ENCODE results near the gene MAFF. TPM values are rescaled to one million over a fixed set of nuclear protein-coding genes. Genes with fewer than 3 reads are reported as not detected.

MAFF gene
- total RNA-seq, 5 donors from 2014 or later (not counting 1 experiment from before 2014, with no cell fraction given), result 6.5 to 49.9 (median 9.6) TPM

- no peaks in the 10 kb centered on the region for H3K9me3 ChIP-seq
- no peak overlapping the region for H3K27ac ChIP-seq (ENCODE audit: low read length)
- H3K4me1 Mint-ChIP-seq, result peaks cover 3 to 19% (median 12%) of the 10 kb centered on the region in 3 donors
- no peaks in the 10 kb centered on the region for H3K9me3 Mint-ChIP-seq
- no peak overlapping the region for H3K27ac Mint-ChIP-seq
- no peak overlapping the region for H3K4me3 Mint-ChIP-seq
- H3K27me3 Mint-ChIP-seq, result no peaks in the 10 kb centered on the region
- peaks cover 28% of the 10 kb centered on the region for H3K36me3 Mint-ChIP-seq
- peaks cover 0 to 17% of the 10 kb centered on the region in 2 experiments for H3K4me1 ChIP-seq (ENCODE audit: control insufficient read depth in 1 of 2, extremely low read depth in 1 of 2, insufficient read depth in 2 of 2, low read length in 2 of 2)
- no peak for DNase-seq
- no peak for ATAC-seq (replicated peaks in 1 of 4)
- H3K27me3 ChIP-seq (replicated peaks in 1 of 2; ENCODE audit: control insufficient read depth in 2 of 2, extremely low read depth in 1 of 2, insufficient read depth in 2 of 2, low read length in 1 of 2), result no peaks in the 10 kb centered on the region
- no peak overlapping the region for H3K4me3 ChIP-seq (ENCODE audit: control insufficient read depth in 1 of 2, extremely low read depth in 1 of 2, low read length in 1 of 2)
- CTCF ChIA-PET, result no interaction called here
- POLR2A ChIA-PET, result no interaction called here
- H3K36me3 ChIP-seq (ENCODE audit: control insufficient read depth in 2 of 2, extremely low read depth in 1 of 2, insufficient read depth in 1 of 2, low read length in 1 of 2), result peaks cover 22 to 50% of the 10 kb centered on the region in 2 donors
- WGBS (ENCODE audit: insufficient coverage), result 93% methylated on average over 24 of the region's 25 CpGs
Measured at GRCh38 chr22:38226853-38227649, 25.3 kb downstream of the MAFF start.

GRCh38 chr22:38228326-38228872 lies 26.6 kb downstream of the MAFF start:
- H3K4me1 ChIP-seq (ENCODE audit: control insufficient read depth in 1 of 2, extremely low read depth in 1 of 2, insufficient read depth in 2 of 2, low read length in 2 of 2), result peaks cover 0 to 17% of the 10 kb centered on the region in 2 experiments
- no peak overlapping the region for H3K4me3 ChIP-seq (ENCODE audit: control insufficient read depth in 1 of 2, extremely low read depth in 1 of 2, low read length in 1 of 2)
- H3K4me3 Mint-ChIP-seq, result no peak overlapping the region
- no peak for ATAC-seq (replicated peaks in 1 of 4)
- H3K4me1 Mint-ChIP-seq, result peaks cover 3 to 17% (median 12%) of the 10 kb centered on the region in 3 donors
- H3K27ac Mint-ChIP-seq, result peak overlapping the region; percentile 78 to 84
- 100% methylated on average over 1 of the region's 3 CpGs for WGBS (ENCODE audit: insufficient coverage)
- POLR2A ChIA-PET, result no interaction called here
- H3K27me3 ChIP-seq (replicated peaks in 1 of 2; ENCODE audit: control insufficient read depth in 2 of 2, extremely low read depth in 1 of 2, insufficient read depth in 2 of 2, low read length in 1 of 2), result no peaks in the 10 kb centered on the region
- DNase-seq, result no peak
- H3K9me3 ChIP-seq, result no peaks in the 10 kb centered on the region
- peaks cover 33% of the 10 kb centered on the region for H3K36me3 Mint-ChIP-seq
- CTCF ChIA-PET, result interaction anchor here (0.6 to 1.0 kb wide), 4 partner anchors 14 to 176 kb away, joined by 3 to 4 read pairs (median 3); no protein-coding TSS in a partner anchor
- peak overlapping the region; percentile 0 for H3K27ac ChIP-seq (ENCODE audit: low read length)
- no peaks in the 10 kb centered on the region for H3K9me3 Mint-ChIP-seq
- H3K27me3 Mint-ChIP-seq, result no peaks in the 10 kb centered on the region
- peaks cover 29 to 58% of the 10 kb centered on the region in 2 donors for H3K36me3 ChIP-seq (ENCODE audit: control insufficient read depth in 2 of 2, extremely low read depth in 1 of 2, insufficient read depth in 1 of 2, low read length in 1 of 2)

- peaks cover 36% of the 10 kb centered on the region for H3K36me3 Mint-ChIP-seq
- Histone ChIP-seq H3K27me3 (replicated peaks in 1 of 2; ENCODE audit: control insufficient read depth in 2 of 2, extremely low read depth in 1 of 2, insufficient read depth in 2 of 2, low read length in 1 of 2) (no peaks in the 10 kb centered on the region), H3K27ac (ENCODE audit: low read length) (peak overlapping the region; percentile 0), H3K36me3 (ENCODE audit: control insufficient read depth in 2 of 2, extremely low read depth in 1 of 2, insufficient read depth in 1 of 2, low read length in 1 of 2) (peaks cover 31 to 57% of the 10 kb centered on the region in 2 donors), H3K4me1 (ENCODE audit: control insufficient read depth in 1 of 2, extremely low read depth in 1 of 2, insufficient read depth in 2 of 2, low read length in 2 of 2) (peaks cover 0 to 17% of the 10 kb centered on the region in 2 experiments), H3K4me3 (ENCODE audit: control insufficient read depth in 1 of 2, extremely low read depth in 1 of 2, low read length in 1 of 2) (no peak overlapping the region), H3K9me3 (no peaks in the 10 kb centered on the region)
- ChIA-PET POLR2A (interaction anchor here in 1 of 2 donors (0.5 to 0.6 kb wide), 2 partner anchors 118 to 366 kb away, joined by 3 to 4 read pairs; no protein-coding TSS in a partner anchor), CTCF (interaction anchor here (0.6 to 1.3 kb wide), 6 partner anchors 13 to 177 kb away, joined by 3 to 5 read pairs (median 3); no protein-coding TSS in a partner anchor)
- ATAC-seq (replicated peaks in 1 of 4), result peak in 2 of 4 experiments; percentile 46 to 57
- WGBS (ENCODE audit: insufficient coverage), result 90% methylated on average over 11 of the region's 14 CpGs
- H3K27me3 Mint-ChIP-seq, result no peaks in the 10 kb centered on the region
- H3K27ac Mint-ChIP-seq, result peak overlapping the region; percentile 78 to 84
- H3K4me1 Mint-ChIP-seq, result peaks cover 3 to 17% (median 12%) of the 10 kb centered on the region in 3 donors
- H3K9me3 Mint-ChIP-seq, result no peaks in the 10 kb centered on the region
- H3K4me3 Mint-ChIP-seq, result no peak overlapping the region
- no peak for DNase-seq
Measured at GRCh38 chr22:38228873-38229740, 27.3 kb downstream of the MAFF start.

GRCh38 chr22:38230108-38230825 lies 28.5 kb downstream of the MAFF start:
- peak; percentile 33 to 64 (median 48) for ATAC-seq (replicated peaks in 1 of 4)
- 72% methylated on average over 7 of the region's 15 CpGs for WGBS (ENCODE audit: insufficient coverage)
- H3K4me3 Mint-ChIP-seq, result no peak overlapping the region
- Histone ChIP-seq H3K9me3 (no peaks in the 10 kb centered on the region), H3K27ac (ENCODE audit: low read length) (no peak overlapping the region), H3K36me3 (ENCODE audit: control insufficient read depth in 2 of 2, extremely low read depth in 1 of 2, insufficient read depth in 1 of 2, low read length in 1 of 2) (peaks cover 30 to 62% of the 10 kb centered on the region in 2 donors), H3K4me3 (ENCODE audit: control insufficient read depth in 1 of 2, extremely low read depth in 1 of 2, low read length in 1 of 2) (no peak overlapping the region), H3K4me1 (ENCODE audit: control insufficient read depth in 1 of 2, extremely low read depth in 1 of 2, insufficient read depth in 2 of 2, low read length in 2 of 2) (peaks cover 0 to 17% of the 10 kb centered on the region in 2 experiments), H3K27me3 (replicated peaks in 1 of 2; ENCODE audit: control insufficient read depth in 2 of 2, extremely low read depth in 1 of 2, insufficient read depth in 2 of 2, low read length in 1 of 2) (no peaks in the 10 kb centered on the region)
- peaks cover 3 to 17% (median 12%) of the 10 kb centered on the region in 3 donors for H3K4me1 Mint-ChIP-seq
- H3K27ac Mint-ChIP-seq, result peak overlapping the region in 1 of 2 donors; percentile 66
- DNase-seq, result peak in 29 of 35 experiments; percentile 15 to 66 (median 38)
- CTCF ChIA-PET, result interaction anchor here in 1 of 2 donors (0.6 to 1.3 kb wide), 3 partner anchors 37 to 178 kb away, joined by 3 to 5 read pairs (median 3); no protein-coding TSS in a partner anchor
- no peaks in the 10 kb centered on the region for H3K9me3 Mint-ChIP-seq
- H3K27me3 Mint-ChIP-seq, result no peaks in the 10 kb centered on the region
- POLR2A ChIA-PET, result no interaction called here
- peaks cover 43% of the 10 kb centered on the region for H3K36me3 Mint-ChIP-seq

- no peaks in the 10 kb centered on the region for H3K27me3 ChIP-seq (replicated peaks in 1 of 2; ENCODE audit: control insufficient read depth in 2 of 2, extremely low read depth in 1 of 2, insufficient read depth in 2 of 2, low read length in 1 of 2)
- no peaks in the 10 kb centered on the region for H3K9me3 ChIP-seq
- H3K9me3 Mint-ChIP-seq, result no peaks in the 10 kb centered on the region
- no peak for DNase-seq
- H3K4me3 ChIP-seq (ENCODE audit: control insufficient read depth in 1 of 2, extremely low read depth in 1 of 2, low read length in 1 of 2), result no peak overlapping the region
- H3K27ac Mint-ChIP-seq, result peak overlapping the region in 1 of 2 donors; percentile 16
- no peak for ATAC-seq (replicated peaks in 1 of 4)
- H3K27ac ChIP-seq (ENCODE audit: low read length), result no peak overlapping the region
- peaks cover 43% of the 10 kb centered on the region for H3K36me3 Mint-ChIP-seq
- POLR2A ChIA-PET, result no interaction called here
- no peaks in the 10 kb centered on the region for H3K27me3 Mint-ChIP-seq
- peaks cover 27 to 60% of the 10 kb centered on the region in 2 donors for H3K36me3 ChIP-seq (ENCODE audit: control insufficient read depth in 2 of 2, extremely low read depth in 1 of 2, insufficient read depth in 1 of 2, low read length in 1 of 2)
- H3K4me1 Mint-ChIP-seq, result peaks cover 3 to 17% (median 12%) of the 10 kb centered on the region in 3 donors
- CTCF ChIA-PET, result no interaction called here
- 72% methylated on average over 7 of the region's 9 CpGs for WGBS (ENCODE audit: insufficient coverage)
- peaks cover 0 to 17% of the 10 kb centered on the region in 2 experiments for H3K4me1 ChIP-seq (ENCODE audit: control insufficient read depth in 1 of 2, extremely low read depth in 1 of 2, insufficient read depth in 2 of 2, low read length in 2 of 2)
- H3K4me3 Mint-ChIP-seq, result no peak overlapping the region
Measured at GRCh38 chr22:38230916-38231315, 29.1 kb downstream of the MAFF start.

All from T-cell (primary cell).